Activated T-cell treated with anti-CD3 and anti-CD28 coated beads for 24 hours (primary cell): ENCODE measurements around the gene DNM1L.
"Not testable (repeated sequence)": the region's sequence is repeated elsewhere in the genome, so short reads cannot be mapped to it uniquely, and the experiment has no call there.

Source experiments
- DNase-seq: peaks from one replicate; pipeline ENCODE4 v3.0.0-alpha.2; 2020; ENCODE audit warnings: low read depth

The DNM1L gene

GRCh38 chr12:32697445-32697844 lies 18.3 kb downstream of the DNM1L start:
- no peak for DNase-seq

DNA sequence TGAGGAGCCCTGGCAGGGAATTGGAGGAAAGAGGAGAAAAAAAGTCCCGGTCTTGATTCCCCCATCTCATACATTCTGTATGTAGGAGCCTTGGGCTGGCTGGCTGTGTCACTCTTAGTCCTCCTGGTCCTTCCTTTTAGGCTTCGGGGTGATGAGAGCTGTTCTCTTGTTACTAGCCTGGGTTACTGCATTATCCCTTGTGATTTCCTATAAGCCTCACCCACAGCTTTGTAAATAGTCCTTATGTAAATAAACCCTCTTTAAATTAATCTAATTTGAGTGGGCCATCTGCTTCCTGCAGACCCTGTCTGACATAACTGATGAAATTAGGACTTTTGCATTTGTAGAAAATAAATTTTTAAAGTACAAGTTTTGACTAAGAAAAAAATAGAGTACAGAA lies 19.2 kb downstream of the DNM1L start:
- DNase-seq, result no peak

GRCh38 chr12:32699437-32699836 lies 20.3 kb downstream of the DNM1L start:
- DNase-seq, result not testable (repeated sequence)

- DNase-seq, result no peak
Measured at GRCh38 chr12:32702473-32702872, 23.4 kb downstream of the DNM1L start.

- no peak for DNase-seq
Measured at GRCh38 chr12:32702946-32703345, 23.8 kb downstream of the DNM1L start.

GRCh38 chr12:32705783-32706182 lies 26.7 kb downstream of the DNM1L start:
- DNase-seq, result no peak

DNA sequence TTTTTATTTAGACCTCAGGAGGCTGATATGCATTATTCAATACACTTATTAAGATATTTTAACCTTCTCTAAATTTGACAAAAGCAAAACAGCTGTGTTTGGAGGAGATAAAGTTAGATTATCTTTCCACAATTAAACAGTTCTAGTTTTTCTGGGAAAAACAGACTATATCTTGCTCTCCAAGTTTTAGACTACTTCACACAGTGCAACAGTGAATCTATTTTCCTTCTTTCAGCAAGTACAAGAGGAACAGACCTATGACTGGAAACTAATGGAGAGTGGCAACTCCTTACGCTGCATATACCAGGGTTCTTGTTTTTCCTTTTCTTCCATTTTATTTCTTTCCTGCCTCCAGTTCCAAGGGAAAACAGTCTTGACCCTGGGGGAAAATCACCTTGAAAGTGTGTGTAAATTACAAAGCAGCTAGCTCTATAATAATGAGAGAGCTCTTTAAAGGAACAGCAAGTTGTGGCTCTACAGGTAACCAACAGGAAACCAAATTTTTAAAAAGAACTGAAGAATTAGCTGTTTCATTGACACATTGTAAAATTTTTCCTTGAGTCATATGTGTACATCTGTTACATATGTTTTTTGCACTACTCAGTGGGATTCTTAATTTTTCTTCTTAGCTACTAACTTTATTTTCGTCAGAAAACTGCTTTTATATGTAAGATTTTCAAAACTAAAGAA lies 27.4 kb downstream of the DNM1L start:
- DNase-seq, result no peak

- DNase-seq, result no peak
Measured at GRCh38 chr12:32708926-32709325, 29.8 kb downstream of the DNM1L start.

DNA sequence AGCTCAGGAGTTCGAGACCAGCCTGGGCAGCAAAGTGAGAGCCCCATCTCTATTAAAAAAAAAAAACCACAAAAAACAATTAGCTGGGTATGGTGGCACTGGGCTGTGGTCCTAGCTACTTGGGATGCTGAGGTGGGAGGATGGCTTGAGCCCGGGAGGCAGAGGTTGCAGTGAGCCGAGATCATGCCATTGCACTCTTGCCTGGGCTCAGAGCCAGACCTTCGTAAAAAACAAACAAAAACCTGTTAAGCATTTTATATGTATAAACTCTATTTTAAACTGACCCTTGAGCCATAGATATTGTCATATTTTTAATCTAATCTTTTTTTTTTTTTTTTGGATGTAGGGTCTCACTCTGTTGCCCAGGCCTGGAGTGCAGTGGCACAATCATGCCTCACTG lies 35.7 kb downstream of the DNM1L start:
- no peak for DNase-seq

DNA sequence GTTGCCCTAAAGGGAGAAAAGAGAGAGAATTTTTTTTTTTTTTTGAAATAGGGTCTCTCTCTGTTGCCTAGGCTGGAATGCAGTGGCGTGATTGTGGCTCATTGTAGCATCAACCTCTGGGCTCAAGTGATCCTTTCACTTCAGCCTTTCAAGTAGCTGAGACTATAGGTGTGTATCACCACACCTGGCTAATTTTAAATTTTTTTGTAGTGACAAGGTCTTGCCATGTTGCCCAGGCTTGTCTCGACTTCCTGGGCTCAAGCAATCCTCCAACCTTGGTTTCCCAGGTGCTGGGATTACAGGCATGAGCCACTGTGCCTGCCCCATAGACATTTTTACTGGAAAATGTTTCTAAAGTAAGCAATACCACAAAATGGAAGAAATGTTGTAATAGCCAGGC lies 39.8 kb downstream of the DNM1L start:
- DNase-seq, result no peak

GRCh38 chr12:32725308-32725707 lies 46.2 kb downstream of the DNM1L start:
- not testable (repeated sequence) for DNase-seq

DNA sequence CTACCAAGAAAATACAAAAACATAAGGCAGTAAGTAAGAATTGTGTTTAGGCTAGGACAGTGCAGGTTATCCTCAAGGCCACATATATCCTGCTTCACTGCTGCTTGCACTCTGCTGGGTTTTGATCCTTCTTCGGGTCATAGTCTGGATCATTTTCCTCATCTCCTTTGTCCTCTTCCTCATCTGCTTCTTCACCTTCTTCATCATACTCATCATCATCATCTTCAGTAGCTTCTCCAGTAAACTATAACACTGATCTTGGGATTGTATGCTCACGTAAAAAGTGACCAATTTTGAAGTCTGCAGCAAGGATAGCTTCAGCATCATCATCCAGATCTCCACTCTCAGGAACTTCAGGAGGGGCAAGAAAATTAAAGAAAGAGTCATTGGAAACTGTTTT lies 47.2 kb downstream of the DNM1L start:
- no peak for DNase-seq

GRCh38 chr12:32727237-32727636 lies 48.1 kb downstream of the DNM1L start:
- no peak for DNase-seq

DNA sequence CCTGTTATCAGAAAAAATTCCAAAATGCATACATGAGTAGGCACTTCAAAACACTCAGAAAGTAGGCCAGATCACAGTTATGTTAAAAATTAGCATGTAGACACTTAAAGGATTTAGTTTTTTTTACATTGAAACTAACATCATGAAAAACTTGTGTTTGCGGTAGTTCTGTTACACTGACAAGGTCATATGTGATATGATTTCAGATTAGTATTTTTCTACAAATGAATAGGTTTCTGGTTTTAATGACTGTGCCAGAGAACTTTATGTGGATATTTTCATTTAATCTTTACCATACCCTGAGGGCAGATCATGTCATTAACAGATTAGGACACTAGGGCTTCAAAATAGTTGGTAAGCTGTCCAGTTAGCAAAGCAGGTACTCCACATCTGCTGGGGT lies 55.9 kb downstream of the DNM1L start:
- DNase-seq, result no peak

- no peak for DNase-seq
Measured at GRCh38 chr12:32736445-32736844, 57.3 kb downstream of the DNM1L start.

DNA sequence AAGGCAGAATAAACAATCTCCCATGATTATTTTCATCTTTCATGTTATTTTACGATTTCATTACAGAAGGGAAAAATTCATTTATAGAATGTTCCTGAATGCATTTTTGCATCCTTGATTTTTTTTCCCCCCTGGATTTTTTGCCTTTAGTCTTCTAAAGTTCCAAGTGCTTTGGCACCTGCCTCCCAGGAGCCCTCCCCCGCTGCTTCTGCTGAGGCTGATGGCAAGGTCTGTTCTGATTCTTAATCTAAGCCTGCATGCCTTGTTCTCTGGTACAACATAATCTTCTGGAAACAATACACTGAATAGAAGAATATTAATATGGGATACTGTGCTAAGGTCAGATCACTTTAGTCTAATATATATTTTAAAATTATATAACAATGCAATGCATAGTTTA lies 58.6 kb downstream of the DNM1L start:
- DNase-seq, result no peak

DNA sequence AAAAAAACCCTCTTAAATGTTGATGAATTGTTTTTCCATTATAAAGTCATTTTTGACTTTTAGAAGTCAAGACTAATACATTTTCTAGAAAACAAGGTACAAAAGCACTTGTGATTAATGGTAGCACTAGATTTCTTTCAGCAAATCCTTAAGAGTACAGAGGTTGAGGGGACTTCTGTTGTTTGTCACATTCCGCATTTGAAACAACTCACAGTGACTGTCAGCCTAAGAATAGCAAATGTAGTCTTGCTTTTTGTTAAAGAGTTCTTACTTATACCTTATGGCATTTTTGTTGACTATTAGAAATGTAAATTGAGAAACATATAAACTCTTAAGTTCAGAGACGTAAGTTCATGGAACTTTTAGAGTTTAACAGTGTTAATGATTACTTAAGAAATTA lies 60.2 kb downstream of the DNM1L start:
- no peak for DNase-seq

DNA sequence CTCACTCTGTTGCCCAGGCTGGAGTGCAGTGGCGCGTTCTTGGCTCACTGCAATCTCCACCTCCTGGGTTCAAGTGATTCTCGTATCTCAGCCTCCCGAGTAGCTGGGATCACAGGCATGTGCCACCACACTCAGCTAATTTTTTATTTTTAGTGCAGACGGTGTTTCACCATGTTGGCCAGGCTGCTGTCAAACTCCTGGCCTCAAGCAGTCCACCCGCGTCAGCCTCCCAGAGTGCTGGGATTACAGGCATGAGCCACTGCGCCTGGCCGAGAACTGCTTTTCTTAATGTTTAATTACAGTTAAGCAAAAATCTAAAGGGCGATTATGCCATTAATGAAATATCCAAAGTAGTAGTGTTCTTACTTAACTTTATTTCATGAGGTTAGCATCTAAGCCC lies 63.0 kb downstream of the DNM1L start:
- DNase-seq, result no peak

DNA sequence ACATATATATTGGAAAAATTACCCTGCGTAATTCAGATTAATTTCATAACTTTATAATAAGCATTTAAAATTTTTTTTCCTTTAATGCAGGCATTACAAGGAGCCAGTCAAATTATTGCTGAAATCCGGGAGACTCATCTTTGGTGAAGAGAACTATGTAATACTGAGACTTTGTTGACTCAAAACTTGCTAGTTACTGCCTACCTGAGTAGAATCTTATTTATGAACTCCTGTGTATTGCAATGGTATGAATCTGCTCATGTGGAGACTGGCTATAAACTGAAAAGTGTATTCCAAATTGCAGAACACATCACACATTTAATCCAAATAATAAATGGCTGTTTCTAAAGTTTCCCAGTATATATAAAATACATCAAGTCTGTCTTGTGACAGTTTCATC lies 64.2 kb downstream of the DNM1L start:
- no peak for DNase-seq

DNA sequence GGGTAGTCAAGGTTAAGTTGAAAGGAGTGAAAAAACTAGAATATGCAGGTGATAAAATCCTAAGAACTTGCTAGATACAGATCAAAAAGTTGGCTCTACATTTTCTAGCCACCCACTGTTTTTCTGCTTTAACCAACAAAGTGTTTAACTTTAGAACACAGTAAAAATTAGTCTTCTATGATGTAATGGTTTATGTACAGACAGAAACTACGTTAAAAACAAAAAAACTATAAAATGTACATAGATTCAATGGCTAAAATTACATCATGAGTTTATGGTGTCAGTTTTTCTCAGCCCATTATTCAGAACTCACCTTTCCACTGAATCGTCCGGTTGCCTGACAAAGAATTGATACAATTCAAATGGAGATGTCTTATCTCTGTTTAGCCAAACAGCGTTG lies 74.5 kb downstream of the DNM1L start:
- no peak for DNase-seq

- DNase-seq, result no peak
Measured at GRCh38 chr12:32754111-32754510, 75.0 kb downstream of the DNM1L start.

DNA sequence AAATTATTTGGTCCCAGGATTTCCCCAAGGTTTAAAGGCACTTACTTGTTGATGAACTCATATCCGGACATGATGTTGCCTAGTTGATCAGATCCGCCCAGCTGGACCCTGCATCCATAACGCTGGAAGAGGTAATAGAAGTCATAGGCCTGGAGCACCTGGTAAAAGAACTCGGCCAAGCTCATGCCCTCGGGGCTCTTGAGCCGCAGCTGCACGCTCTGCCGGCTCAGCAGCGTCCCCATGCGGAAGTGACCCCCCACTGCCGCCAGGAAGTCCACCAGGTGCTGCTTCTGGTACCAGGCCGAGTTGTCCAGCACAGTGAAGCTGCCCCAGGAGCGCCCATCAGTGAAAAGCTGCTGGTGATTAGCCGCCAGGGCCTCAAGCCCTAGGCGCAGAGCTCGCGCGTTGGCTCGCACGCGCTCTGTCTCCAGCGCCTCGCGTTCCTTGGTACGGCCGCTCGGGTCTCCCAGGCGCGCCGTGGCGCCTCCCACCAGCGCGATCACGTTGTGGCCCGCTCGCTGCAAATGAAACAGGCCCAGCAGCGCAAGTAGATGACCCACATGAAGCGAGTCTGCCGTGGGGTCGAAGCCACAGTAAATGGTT lies 76.1 kb downstream of the DNM1L start:
- peak; percentile 58 for DNase-seq

GRCh38 chr12:32755654-32756475 lies 76.8 kb downstream of the DNM1L start, which contains the start of gene YARS2:
Gene YARS2 (minus strand): TSS chr12:32755897. CDS start chr12:32755874, 23 bp downstream.
- DNase-seq, result peak; percentile 89
